ENCODE data around the gene CACNA2D3. TPM values are rescaled to one million over a fixed set of nuclear protein-coding genes. Genes with fewer than 3 reads are reported as not detected.

Gene CACNA2D3
- total RNA-seq, 2 donors from 2014 or later, result 0.42 to 0.98 TPM

DNA sequence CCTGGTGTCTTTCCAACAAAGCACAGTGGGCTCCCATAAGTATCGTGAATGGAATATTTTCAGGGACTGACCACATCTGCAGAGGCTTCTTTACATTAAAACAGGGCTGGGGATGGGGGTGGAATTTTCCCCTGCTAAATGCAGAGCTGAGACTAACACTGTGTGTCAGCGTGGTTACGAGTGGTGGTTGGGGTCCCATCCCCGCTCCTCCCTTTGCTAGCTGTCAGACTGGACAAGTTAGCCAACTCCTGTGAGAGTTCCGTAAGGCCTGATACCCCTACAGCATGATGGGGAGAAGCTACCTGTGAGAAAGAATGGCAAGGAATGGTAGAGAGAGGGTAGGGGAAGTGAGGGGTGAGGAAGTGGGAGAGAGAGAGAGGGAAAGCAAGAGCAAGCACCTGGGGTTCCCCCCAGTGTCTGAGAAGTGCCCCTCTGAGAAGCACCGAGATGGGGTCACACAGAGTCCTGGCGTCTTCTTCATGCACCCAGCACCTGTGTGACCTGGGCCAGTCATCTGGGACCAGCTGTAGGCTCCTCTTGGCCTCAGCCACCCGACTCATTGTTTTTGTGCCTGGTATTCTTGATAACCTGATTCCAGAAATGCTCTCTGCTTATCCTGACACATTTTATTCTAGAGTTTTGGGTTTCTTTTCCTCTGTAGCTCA, 395.8 kb downstream of the CACNA2D3 start:
- H3K27ac ChIP-seq, result no peak overlapping the region
- no peak overlapping the region for H3K4me3 ChIP-seq
- TF ChIP-seq, protein P1, sequence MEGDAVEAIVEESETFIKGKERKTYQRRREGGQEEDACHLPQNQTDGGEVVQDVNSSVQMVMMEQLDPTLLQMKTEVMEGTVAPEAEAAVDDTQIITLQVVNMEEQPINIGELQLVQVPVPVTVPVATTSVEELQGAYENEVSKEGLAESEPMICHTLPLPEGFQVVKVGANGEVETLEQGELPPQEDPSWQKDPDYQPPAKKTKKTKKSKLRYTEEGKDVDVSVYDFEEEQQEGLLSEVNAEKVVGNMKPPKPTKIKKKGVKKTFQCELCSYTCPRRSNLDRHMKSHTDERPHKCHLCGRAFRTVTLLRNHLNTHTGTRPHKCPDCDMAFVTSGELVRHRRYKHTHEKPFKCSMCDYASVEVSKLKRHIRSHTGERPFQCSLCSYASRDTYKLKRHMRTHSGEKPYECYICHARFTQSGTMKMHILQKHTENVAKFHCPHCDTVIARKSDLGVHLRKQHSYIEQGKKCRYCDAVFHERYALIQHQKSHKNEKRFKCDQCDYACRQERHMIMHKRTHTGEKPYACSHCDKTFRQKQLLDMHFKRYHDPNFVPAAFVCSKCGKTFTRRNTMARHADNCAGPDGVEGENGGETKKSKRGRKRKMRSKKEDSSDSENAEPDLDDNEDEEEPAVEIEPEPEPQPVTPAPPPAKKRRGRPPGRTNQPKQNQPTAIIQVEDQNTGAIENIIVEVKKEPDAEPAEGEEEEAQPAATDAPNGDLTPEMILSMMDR (IDR thresholded peaks at IDR 0.05), result no peak
- H3K36me3 ChIP-seq, result no peaks in the 10 kb centered on the region
- no peak overlapping the region for H3K9ac ChIP-seq (ENCODE audit: low read depth in 2 of 2, low read length in 2 of 2)
- no peaks in the 10 kb centered on the region for H3K9me3 ChIP-seq
- intact Hi-C loops (cut with DNase I), result no loop called here
- no peaks in the 10 kb centered on the region for H3K4me1 ChIP-seq
- no peak for DNase-seq
- H3K27me3 ChIP-seq, result no peaks in the 10 kb centered on the region

DNA sequence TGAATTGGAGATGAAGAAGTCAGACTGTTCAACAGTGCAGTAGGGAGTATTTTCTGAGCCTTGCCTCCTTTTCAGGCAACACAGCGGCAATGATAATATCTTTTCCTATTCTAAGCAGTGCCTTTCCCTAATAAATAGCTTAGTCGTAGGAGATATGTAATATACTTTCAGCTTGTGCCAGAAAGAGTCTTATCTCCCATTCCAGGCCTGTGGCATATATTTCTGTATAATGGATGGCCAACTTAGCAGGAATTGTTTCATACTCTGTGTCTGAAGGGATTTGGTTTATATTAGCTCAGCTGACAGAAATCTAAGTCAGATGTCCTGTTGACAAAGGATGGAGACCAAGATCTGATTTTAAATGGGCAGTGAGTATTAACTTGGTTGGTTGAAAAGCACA, 397.1 kb downstream of the CACNA2D3 start:
- Histone ChIP-seq H3K4me1 (no peaks in the 10 kb centered on the region), H3K36me3 (no peaks in the 10 kb centered on the region), H3K4me3 (no peak overlapping the region), H3K9me3 (no peaks in the 10 kb centered on the region), H3K27ac (no peak overlapping the region), H3K27me3 (no peaks in the 10 kb centered on the region), H3K9ac (ENCODE audit: low read depth in 2 of 2, low read length in 2 of 2) (no peak overlapping the region)
- intact Hi-C loops (cut with DNase I), result no loop called here
- TF ChIP-seq, protein P1 (IDR thresholded peaks at IDR 0.05), result no peak
- no peak for DNase-seq

DNA sequence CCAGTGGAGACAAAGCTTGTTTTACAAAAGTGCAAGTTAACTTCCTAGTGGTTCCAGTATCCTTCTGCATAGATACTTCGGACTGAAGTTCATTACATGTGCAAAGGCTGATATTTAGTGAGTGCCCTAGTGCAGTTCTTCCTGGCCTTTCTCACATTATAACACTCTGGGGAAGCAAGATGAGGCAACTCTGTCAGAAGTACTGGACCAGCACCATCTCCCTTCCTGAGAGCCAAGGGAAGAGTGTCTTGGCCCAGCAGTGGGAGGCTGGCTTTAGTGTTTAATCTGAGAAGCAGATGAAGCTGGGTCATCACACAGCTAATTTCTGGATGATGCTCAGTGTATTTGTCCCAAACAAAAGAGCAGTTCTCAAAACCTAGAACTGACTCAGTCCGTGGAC, 397.7 kb downstream of the CACNA2D3 start:
- TF ChIP-seq, protein P1 (IDR thresholded peaks at IDR 0.05), result no peak
- H3K4me1 ChIP-seq, result no peaks in the 10 kb centered on the region
- no peaks in the 10 kb centered on the region for H3K27me3 ChIP-seq
- H3K9me3 ChIP-seq, result no peaks in the 10 kb centered on the region
- intact Hi-C loops (cut with DNase I), result no loop called here
- H3K27ac ChIP-seq, result no peak overlapping the region
- H3K4me3 ChIP-seq, result no peak overlapping the region
- no peak overlapping the region for H3K9ac ChIP-seq (ENCODE audit: low read depth in 2 of 2, low read length in 2 of 2)
- no peaks in the 10 kb centered on the region for H3K36me3 ChIP-seq
- DNase-seq, result no peak

DNA sequence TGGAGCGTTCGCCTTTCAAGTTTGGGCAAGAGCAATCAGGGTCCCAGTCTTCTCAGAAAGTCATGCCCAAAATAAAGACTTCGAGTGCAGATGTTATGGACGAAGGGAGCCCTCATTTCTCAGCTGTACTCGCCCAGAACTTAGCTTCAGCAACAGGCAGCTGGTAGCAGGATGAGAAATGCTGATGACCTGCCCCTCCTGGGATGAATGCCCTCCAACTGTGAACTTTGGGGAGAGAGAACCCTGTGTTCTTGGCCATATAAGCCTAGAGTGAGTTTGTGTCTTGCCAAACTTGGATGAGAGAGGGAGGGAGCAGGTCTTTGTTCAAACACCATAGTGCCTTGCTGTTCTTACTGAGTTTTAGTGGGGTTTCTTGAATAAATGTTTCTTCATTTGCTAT, 405.2 kb downstream of the CACNA2D3 start:
- H3K27ac ChIP-seq, result no peak overlapping the region
- TF ChIP-seq, protein P1 (IDR thresholded peaks at IDR 0.05), result no peak

DNA sequence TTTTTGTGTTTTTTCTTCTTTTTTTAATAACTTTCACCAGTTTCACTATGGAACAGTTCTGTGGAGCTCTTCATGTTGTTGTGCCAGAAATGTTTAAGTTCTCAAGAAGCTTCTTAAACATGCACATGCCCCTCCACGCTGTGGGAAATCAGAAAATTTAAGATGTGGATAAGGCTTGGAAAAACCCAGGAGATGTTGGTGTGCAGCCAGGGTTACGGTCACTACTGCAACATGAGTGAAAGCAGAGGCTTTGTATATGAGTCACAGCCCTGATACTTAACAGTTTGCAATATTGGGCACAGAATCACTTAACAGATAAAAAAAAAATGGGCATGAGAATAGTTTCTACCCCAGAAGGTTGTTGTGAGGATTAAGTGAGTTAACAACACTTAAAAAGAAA, 405.6 kb downstream of the CACNA2D3 start:
- intact Hi-C loops (cut with DNase I), result no loop called here

More for the DNA sequence above, 405.2 kb downstream of the CACNA2D3 start:
- Histone ChIP-seq H3K27me3 (no peaks in the 10 kb centered on the region), H3K4me1 (no peaks in the 10 kb centered on the region), H3K9ac (ENCODE audit: low read depth in 2 of 2, low read length in 2 of 2) (no peak overlapping the region), H3K4me3 (no peak overlapping the region), H3K36me3 (no peaks in the 10 kb centered on the region), H3K9me3 (no peaks in the 10 kb centered on the region)
- no peak for DNase-seq
- intact Hi-C loops (cut with DNase I), result no loop called here

More for the DNA sequence above, 405.6 kb downstream of the CACNA2D3 start:
- H3K9ac ChIP-seq (ENCODE audit: low read depth in 2 of 2, low read length in 2 of 2), result no peak overlapping the region
- TF ChIP-seq, protein P1 (IDR thresholded peaks at IDR 0.05), result no peak
- H3K27me3 ChIP-seq, result no peaks in the 10 kb centered on the region
- no peaks in the 10 kb centered on the region for H3K36me3 ChIP-seq
- no peak for DNase-seq
- no peak overlapping the region for H3K27ac ChIP-seq
- no peaks in the 10 kb centered on the region for H3K9me3 ChIP-seq
- H3K4me1 ChIP-seq, result no peaks in the 10 kb centered on the region
- no peak overlapping the region for H3K4me3 ChIP-seq

All from colonic mucosa (tissue), 4 donors.